OCI-M1 (cell line): ENCODE measurements around the gene IFI6.

Experiments used
- DNase-seq: peaks from one replicate; lab custom pipeline; 2025; lab: John Stamatoyannopoulos, UW

The IFI6 gene

DNA sequence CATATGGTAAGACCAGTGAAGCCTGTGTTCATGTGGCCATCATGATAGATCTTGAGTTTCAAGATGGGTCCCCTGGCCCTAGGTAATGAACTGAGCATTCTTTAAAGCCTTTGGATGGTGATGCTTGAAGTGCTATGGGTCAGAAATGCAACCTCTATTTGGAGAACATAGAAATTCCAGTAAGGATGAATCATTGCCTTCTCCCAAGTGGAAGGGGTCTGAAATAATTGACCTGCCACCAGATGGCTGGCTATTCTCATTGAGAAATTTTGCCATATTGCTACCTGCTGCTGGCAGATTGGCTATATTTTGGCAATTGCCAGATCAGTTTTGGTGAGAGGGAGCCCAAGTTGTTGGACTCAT, 739 bp upstream of the IFI6 start:
- DNase-seq = no peak

- no peak for DNase-seq
Observed at GRCh38 chr1:27669876-27670275, 2.1 kb downstream of the IFI6 start.

DNA sequence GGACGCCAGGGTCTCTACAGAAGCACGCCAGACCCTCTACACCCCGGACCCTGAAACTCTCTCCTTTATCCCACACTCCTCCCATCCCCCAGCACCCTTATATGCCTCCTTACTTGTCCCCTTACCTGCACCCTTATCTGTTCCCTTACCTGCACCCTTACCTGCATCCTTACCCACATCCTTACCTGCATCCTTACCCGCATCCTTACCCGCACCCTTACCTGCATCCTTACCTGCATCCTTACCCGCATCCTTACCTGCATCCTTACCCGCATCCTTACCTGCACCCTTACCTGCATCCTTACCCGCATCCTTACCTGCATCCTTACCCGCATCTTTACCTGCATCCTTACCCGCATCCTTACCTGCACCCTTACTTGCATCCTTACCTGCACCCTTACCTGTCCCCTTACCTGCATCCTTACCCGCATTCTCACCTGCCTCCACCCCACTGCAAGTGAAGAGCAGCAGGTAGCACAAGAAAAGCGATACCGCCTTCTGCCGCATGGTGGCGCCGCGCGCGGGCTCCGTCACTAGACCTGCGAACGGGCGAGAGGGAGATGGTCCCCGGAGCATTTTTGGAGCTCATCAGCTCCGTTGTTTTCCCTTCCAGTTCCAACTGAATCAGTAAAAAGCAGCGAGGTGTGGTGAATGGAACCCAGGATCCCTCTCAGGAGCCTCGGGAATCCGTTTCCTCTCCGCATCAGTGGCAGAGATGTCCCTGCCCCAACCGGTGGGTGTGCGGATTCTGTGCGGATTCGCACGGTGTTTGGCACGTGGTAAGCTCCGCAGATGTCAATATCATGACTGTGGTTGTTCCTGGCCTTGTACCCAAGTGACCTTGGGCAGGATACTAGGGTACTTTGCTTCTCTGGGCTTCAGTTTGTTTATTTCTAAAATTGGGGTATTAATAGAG, 2.9 kb downstream of the IFI6 start:
- DNase-seq = peak; percentile 77

DNA sequence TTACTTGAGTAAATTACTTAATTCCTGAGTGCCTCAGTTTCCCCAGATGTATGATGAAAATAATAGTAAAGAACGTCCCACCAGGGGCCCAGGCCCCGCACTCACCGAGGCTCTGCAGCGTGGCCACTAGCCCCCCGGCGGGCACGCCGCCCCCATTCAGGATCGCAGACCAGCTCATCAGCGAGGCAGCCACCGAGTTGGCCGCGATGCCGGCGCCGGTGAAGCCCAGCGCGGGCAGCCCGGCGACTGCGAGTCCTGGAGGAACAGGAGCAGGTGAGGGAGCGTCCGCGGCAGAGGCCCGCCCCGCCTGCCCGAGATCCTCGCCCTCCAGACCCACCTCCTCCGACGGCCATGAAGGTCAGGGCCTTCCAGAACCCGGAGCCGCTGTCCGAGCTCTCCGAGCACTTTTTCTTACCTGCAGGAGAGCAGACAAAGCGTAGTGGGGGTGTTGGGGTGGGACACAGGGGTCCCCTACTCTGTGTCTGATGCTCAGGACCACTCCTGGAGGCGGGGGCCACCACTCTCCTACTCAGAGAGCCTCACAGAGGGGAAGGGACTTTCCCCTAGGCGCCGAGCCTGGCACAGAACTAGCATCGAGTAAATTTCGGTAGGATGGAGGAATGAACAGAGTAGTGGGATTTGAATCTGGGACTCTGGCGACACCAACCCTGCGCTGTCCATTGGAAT, 3.7 kb downstream of the IFI6 start:
- DNase-seq = no peak

DNA sequence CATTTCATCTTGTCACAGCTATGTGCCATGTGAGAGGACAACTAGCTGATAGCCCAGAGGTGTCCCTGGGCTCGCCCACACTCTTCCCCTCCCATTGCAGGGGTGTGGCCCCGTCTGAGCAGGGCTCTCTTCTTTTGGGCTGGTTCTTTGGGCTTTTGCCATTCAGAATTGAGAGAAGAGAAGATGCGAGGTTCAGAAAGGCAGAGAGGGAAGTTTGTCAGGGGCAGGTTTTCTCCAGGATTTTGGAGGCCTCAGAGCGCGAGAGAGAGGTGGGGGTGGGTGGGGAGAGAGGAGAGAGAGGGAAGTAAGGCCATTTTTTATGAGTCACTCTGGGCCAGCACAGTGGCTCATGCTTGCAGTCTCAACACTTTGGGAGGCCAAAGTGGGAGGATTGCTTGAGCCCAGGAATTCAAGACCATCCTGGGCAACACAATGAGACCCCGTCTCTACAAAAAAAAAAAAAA, 5.2 kb downstream of the IFI6 start:
- peak; percentile 37 for DNase-seq

- DNase-seq = no peak
Observed at GRCh38 chr1:27666294-27666693, 5.7 kb downstream of the IFI6 start.

GRCh38 chr1:27665016-27665651, 6.9 kb downstream of the IFI6 start:
- no peak for DNase-seq

GRCh38 chr1:27664291-27664690, 7.7 kb downstream of the IFI6 start:
- DNase-seq = no peak

DNA sequence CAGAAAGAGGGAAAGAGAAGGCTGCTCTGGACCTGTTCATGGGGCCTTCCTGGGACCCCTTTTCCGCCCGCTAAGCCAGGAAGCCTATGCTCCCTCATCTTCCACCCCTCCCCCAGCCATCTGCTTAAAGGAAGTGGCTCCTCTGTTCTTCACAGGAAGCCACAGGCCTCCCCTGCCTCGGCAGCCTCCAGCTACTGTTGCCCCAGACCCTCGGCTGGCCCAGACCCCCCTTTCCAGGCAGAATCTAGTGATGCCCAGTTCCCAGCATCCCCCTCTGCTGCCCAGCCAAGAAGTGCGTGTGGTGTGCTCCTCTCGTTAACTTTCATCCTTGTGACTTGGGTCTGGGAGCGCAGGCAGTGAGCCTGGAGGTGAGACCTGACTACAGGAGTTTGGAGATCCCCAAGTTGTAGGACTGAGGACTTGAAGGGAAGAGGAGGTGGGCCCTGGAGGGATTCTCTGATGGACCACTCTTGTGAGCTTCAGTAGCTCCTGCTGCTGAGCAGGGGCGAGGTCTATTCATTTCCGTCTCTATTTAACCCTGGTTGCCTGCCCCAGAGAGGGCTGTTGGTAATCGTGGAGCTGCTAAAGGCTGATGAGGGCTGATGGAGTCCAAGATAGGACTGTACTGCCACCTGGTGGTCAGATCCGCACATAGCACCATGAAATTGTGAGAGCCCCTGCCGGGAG, 9.1 kb downstream of the IFI6 start:
- peak; percentile 92 for DNase-seq

DNA sequence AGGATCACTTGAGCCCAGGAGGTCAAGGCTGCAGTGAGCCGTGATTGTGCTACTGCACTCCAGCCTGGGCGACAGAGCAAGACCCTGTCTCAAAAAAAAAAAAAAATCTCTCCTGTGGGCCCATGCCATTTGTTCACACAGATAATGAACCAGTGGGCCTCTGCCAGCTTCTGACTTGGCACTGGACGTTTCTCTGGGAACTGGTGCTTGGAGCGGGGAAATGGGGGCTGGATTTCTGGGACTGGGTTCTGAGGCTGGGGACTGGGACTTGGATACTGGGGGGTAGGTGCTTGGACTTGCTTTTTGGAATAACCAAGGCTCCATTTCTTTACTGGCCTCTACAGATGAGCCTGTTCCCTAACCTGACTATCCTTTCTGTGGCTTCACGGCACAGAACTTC, 9.7 kb downstream of the IFI6 start:
- DNase-seq = no peak

DNA sequence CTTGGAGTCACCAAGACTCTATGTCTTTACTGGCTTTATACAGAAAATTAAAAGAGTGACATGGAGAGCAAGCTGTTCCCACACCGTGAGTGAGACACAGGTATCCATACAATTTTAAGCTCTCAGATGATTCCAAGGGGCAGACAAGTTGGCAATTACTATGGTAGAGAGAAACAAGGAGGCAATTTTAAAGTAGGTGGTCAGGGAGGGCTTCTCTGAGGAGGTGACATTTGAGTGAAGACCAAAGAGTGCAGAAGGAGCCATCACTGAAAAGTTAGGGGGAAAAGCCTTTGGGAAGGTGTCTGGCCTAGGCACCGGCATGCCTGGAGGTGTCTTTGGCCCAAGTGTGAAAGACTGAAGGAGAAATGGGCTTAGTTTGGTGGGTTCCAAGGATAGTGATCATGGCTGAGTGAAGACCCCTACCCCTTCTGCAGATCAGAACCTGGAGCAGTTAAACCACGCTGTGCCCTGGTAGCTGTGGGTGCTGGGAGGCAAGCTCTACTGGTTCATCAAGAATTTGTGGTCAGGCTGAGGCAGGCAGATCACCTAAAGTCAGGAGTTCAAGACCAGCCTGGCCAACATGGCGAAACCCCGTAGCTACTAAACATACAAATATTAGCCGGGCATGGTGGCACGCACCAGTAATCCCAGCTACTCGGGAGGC, 10.4 kb downstream of the IFI6 start:
- DNase-seq = no peak

- DNase-seq = no peak
Observed at GRCh38 chr1:27660300-27660835, 11.6 kb downstream of the IFI6 start.

DNA sequence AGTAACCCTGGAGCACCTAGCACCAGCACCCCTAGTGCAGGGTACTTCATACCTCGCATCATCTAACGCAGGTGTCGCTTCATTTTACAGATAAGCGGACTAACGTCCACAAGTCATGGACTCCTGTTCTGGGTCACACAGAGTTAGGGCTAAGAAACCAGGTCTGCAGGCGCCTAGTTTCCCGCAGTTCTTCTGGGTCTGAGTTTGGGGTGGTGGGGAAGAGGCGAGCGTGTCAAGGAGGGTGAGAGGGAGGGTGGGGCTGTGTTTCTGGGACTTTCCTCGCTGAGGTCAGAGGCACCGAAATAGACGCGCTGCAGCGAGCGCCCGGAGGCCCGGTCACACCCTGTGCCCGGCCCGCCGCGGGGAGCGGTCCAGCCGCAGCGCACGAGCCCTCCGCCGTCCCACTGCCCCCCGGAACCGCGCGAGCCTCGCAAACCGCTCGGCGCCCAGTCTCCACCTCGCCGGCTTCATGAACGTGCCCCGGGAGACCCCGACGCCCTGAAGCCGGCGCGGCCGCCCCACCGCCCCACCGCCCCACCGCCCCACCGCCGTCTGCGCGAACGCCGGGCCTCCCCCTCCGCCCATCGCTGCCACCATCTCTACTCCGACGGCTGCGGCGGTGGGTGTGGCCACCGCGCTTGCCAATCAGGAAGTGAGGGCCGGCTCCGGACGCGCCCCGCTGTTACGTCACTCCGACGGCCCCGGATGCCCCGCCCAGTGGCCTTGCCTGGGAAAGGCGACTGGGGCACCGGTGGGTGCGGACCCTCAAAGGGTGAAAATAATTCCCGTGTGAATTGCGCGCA, 12.3 kb downstream of the IFI6 start:
- peak; percentile 91 for DNase-seq

GRCh38 chr1:27658951-27659496, 13.0 kb downstream of the IFI6 start:
- DNase-seq = no peak

DNA sequence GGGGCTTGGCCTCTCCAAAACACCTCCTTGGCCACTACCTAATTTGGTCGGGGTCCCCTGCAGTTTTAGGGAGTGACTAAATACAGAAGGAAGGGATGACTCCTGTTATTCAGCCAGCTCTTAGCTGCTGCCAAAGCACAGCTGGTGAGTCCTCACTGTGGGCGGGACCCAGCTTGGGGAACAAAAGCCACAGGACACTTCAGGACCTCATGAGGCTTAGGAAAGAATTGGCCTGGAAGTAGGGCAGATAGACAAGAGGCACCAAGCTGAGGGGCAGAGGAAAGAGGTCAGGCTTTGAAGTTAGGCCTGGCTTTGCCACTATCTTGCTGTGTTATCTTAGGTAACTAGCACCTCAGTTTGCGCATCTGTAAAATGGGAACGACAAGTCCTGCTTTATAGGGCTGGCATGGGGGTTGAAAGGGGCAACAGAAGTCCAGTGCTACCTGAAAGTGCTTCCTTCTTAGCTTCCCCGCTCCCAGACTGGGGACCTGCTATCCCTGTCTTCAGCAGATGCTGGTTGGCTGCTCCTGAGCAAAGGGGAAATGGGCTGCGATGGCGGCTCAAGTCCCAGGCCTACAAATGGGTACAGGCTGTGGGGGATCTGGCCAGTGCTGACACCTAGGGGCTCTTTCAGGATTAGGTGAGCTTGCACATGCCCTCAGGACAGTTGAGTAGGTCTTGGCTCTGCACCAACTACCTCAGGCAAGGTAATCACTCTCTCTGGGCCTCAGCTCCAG, 15.7 kb downstream of the IFI6 start:
- DNase-seq = no peak

GRCh38 chr1:27655151-27655937, 16.6 kb downstream of the IFI6 start:
- no peak for DNase-seq

DNA sequence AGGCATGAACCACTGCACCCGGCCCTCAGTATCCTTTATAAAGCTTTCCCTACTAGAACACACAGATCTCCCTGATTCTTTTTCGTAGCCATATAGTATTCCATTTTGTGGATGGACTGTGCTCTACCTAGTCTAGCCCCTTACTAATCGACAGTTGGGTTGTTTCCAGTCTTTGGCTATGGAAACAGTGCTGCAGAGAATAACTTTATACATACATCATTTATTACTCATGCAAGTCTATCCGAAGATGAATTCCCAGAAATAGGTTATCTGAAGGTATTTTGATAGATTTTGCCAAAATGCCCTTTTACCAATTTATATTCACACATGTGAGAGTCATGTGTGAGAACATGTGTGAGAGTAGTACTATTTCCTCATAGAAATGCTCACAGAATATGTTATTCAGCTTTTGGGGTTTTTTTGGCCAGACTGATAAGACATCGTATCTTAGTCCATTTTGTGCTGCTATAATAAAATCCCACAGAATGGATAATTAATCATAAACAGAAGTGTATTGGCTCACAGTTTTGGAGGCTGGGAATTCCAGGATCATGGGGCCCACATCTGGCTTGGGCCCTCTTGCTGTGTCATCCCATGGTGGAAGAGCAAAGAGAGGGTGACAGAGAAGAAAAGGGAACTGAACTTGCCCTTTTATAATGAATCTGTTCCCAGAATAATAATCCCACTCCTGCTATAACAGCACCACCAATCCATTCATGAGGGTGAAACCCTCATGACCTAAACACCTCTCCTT, 19.7 kb downstream of the IFI6 start:
- DNase-seq = peak; percentile 16
